GM10266 (cell line): ENCODE results near the gene COX17.

Experiments
- DNase-seq: peaks from one replicate; pipeline ENCODE4 v3.0.0; 2012; ENCODE audit errors: extremely low spot score
- TF ChIP-seq, protein P1 (sequence below): IDR thresholded peaks from 2 replicates; pipeline ENCODE4 v1.5.1; 2012; ENCODE audit warnings: mild to moderate bottlenecking, low read depth; ENCODE audit not compliant: control insufficient read depth, insufficient read depth; ENCODE audit errors: missing control alignments

Gene COX17

DNA sequence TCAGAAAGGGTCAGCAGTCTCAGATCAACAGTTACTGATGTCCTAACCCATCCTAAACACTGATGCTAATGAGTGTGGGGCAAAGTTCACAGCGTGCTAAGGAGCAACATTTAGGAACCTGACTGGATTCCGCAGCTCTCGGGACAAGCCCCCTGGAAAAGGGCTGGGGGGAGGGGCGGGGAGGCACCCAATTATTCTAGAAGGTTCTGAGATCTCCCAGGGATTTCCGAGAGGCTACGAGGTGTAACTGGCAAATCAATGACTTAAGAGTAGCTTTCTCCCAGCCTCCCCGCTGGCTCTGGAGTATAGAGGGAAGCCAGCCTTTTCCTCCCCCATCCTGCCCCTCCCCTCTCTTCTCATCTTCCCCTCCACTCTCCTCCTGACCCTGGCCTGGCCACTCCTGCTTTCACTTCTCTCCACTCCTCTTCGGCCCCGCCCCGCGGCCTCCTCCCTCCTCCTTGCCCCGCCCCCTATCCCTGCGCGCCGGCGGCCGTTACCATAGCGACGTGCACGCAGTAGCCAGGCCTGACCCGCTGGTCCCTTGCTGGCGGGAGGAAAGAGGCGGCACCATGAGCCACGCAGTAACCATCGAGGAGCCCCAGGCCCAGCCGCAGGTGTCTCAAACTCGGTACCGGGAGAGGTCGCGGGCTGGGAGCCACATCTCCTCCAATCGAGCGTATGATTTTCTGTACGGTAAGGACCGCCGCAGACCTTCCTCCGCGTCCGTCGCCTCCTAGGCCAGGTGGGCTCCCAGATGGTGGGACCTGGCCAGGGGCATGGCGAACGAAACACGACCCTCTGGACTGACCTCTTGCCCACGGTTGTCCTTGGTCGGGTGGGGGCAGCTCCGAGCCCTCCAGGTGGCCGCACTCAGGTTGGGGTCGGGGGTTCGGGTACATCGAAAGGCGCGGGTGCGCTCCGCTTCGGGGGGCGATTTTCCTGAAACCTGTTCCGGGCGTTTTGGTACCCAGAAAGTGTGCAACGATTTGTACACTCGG lies 25.6 kb upstream of the COX17 start, which contains the start of gene CFAP91:
Gene CFAP91 (plus strand): TSS at position 493 of the 998 bp plus-strand sequence. CDS start 77 bp downstream, at position 570.
- peak; percentile 86 for DNase-seq
- TF ChIP-seq, protein P1, sequence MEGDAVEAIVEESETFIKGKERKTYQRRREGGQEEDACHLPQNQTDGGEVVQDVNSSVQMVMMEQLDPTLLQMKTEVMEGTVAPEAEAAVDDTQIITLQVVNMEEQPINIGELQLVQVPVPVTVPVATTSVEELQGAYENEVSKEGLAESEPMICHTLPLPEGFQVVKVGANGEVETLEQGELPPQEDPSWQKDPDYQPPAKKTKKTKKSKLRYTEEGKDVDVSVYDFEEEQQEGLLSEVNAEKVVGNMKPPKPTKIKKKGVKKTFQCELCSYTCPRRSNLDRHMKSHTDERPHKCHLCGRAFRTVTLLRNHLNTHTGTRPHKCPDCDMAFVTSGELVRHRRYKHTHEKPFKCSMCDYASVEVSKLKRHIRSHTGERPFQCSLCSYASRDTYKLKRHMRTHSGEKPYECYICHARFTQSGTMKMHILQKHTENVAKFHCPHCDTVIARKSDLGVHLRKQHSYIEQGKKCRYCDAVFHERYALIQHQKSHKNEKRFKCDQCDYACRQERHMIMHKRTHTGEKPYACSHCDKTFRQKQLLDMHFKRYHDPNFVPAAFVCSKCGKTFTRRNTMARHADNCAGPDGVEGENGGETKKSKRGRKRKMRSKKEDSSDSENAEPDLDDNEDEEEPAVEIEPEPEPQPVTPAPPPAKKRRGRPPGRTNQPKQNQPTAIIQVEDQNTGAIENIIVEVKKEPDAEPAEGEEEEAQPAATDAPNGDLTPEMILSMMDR = no peak

DNA sequence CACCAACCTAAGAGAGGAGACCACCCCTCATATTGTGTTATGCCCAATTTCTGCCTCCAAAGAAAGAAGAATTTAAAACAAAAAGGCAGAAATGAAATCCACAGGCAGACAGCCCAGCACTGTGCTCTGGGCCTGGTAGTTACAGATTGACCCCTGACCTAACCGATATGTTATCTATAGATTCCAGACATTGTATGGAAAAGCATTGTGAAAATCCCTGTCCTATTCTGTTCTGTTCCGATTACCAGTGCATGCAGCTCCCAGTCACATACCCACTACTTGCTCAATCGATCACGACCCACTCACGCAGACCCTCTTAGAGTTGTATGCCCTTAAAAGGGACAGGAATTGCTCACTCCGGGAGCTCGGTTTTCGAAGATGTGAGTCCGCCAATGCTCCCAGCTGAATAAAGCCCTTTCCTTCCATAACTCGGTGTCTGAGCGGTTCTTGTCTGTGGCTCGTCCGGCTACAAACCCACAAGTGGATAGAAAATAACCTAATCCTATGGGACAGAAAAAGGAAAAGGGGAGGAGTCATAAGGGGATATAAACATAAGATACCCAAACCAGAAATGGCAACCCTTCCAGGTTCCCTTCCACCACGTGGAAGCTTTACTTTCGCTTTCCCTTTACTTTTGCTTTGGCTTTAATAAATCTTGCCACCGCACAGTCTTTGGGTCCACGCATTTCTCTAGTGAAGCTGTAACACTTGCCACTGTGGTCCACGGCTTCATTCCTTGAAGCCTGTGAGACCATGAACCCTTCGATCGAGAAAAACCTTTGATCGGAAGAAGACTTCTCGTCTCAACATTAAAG lies 23.9 kb upstream of the COX17 start:
- TF ChIP-seq, protein P1 = no peak
- DNase-seq = no peak

DNA sequence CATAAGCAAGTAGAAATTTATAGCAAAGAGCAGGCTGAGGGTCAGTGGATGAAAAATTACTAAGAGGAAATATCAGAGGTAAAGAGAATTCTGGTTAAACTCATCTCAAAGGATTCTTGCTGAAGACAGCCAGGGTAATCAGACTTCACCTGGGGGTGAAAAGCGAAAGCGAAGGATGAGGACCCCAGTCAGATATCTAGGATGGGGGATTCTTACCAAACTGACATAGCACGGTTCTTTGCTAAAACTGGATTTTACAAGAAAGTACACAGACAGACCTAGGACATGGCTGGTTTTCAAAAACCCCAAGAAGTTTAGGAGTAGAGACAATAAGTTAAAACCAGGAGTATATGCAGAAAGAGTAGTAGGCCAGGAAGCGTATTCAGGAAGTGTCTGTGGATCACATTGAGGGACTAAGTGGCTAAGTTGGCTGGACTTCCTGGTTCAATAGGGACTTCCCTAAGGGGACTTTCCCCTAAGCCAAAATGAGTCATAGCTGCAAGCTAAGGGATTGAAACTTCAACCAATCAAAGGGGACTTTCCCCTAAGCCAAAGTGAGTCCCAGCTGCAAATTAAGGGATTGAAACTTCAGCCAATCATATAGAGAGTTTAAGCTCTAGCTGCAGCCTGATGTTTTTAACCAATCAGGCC lies 23.2 kb upstream of the COX17 start:
- peak; percentile 45 for DNase-seq
- TF ChIP-seq, protein P1 = no peak

DNA sequence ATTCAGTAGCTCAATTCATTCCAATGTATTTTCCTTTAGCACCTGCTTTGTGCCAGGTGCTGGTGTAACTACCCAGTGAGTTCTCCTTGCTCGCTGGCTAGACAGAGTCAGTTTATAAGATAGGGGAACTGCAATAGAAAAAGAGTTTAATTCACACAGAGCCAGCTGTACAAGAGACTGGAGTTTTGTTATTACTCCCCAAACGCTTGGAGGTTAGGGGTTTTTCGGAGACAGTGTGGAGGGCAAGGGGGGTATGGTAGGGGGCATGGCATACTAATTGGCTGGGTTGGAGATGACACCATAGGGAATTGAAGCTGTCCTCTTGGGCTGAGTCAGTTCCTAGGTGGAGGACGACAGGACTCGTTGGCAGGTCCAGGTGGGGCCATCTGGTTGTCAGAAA lies 20.2 kb upstream of the COX17 start:
- peak; percentile 8 for DNase-seq
- TF ChIP-seq, protein P1 = no peak

DNA sequence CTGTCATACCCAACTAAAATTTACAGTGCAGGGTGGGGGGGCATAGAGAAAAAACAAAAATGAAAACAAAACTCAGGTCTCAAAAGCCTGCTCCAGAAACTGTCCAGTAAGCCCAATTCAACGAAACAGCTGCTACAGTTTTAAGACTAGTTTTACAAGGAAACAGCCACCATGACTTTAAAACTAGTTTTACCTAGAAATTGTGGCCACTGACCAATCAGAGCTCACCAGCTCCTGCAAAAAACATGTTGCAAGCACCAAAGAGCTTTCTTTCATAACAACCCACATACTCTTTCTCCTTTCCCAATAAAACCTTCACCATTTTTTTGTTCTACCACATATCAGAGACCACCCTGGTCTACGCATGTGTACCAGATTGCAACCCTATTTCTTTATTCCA lies 18.3 kb upstream of the COX17 start:
- no peak for DNase-seq
- TF ChIP-seq, protein P1 = no peak

DNA sequence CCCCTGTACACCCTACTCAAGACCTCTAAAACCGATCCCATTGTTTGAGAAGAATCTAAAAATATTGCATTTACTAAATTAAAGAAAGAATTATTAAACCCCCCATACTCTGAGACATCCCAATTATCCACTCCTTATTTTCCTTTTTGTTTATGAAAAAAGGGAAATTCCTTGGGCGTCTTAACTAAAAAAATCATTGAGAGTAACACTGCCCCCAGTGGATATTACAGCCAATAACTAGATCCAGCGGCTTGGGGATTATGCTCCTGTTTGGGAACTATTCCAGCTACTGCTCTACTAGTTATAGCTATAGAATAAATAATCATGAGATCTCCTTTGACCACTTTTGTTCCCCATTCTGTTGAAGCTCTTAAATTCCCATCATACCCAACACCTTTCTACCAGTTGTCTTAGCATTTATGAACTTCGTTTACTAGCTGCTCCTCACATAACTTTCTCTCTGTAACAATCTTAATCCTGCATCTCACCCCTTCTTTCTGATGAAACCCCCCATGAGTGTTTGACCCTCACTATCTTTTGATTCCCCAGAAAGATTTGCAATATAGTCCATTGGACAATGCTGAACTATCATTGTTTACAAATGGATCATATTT lies 12.9 kb upstream of the COX17 start:
- TF ChIP-seq, protein P1 = peak; percentile 21
- no peak for DNase-seq
